DND-41 (cell line): ENCODE results near the gene DNM2.

ENCODE experiments used
- EZH2 ChIP-seq: IDR thresholded peaks from 3 replicates; pipeline ENCODE4 v1.6.1; 2012; ENCODE audit warnings: borderline replicate concordance, low read depth, mild to moderate bottlenecking, moderate library complexity, low read length, inconsistent platforms; ENCODE audit not compliant: severe bottlenecking
- TF ChIP-seq, protein P1 (sequence below): IDR thresholded peaks from 2 replicates; pipeline ENCODE4 v1.5.1; 2012; ENCODE audit warnings: borderline replicate concordance, low read length, moderate library complexity, mild to moderate bottlenecking; ENCODE audit not compliant: poor library complexity, severe bottlenecking; ENCODE audit errors: extremely low read depth

DNA sequence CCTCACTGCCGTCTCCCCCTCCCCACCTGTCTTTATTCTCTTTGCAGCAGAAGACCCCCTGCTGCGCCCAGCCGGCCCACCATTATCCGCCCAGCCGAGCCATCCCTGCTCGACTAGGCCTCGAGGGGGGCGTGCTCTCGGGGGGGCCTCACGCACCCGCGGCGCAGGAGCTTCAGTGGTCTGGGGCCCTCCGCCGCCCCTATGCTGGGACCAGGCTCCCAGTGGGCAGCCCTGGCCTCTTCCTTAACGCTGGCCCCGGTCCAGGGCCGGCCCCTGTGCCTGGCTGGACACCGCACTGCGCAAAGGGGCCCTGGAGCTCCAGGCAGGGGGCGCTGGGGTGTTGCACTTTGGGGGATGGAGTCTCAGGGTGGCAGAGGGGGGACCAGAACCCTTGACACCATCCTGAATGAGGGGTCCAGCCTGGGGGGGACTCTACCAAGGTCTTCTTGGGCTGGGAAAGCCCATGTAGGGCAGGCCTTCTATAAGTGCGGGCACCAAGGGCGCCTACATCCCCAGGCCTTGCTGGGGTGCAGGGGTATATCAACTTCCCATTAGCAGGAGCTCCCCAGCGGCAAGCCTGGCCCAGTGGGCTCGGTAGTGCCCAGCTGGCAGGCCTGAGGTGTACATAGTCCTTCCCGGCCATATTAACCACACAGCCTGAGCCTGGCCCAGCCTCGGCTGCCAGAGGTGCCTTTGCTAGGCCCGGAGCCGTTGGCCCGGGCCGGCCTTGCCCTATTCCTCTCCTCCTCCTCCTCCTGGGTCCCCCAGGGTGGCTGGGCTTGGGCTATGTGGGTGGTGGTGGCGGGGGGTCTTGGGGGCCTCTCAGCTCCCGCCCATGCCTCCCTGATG, 113.3 kb downstream of the DNM2 start:
- TF ChIP-seq, protein P1, sequence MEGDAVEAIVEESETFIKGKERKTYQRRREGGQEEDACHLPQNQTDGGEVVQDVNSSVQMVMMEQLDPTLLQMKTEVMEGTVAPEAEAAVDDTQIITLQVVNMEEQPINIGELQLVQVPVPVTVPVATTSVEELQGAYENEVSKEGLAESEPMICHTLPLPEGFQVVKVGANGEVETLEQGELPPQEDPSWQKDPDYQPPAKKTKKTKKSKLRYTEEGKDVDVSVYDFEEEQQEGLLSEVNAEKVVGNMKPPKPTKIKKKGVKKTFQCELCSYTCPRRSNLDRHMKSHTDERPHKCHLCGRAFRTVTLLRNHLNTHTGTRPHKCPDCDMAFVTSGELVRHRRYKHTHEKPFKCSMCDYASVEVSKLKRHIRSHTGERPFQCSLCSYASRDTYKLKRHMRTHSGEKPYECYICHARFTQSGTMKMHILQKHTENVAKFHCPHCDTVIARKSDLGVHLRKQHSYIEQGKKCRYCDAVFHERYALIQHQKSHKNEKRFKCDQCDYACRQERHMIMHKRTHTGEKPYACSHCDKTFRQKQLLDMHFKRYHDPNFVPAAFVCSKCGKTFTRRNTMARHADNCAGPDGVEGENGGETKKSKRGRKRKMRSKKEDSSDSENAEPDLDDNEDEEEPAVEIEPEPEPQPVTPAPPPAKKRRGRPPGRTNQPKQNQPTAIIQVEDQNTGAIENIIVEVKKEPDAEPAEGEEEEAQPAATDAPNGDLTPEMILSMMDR = no peak
- no peak for TF ChIP-seq EZH2
